Immature natural killer cell (primary cell): ENCODE data around the gene DTD2. TPM values are rescaled to one million over a fixed set of nuclear protein-coding genes. Genes with fewer than 3 reads are reported as not detected.
"Not testable (repeated sequence)": the region's sequence is repeated elsewhere in the genome, so short reads cannot be mapped to it uniquely, and the experiment has no call there.

Experiments used
- DNase-seq, 3 donors: peaks; one replicate each; pipeline ENCODE4 v3.0.0; 2022; ENCODE audit warnings: mixed read lengths in 1 of 3
- H3K27ac Mint-ChIP-seq, 6 donors: one replicate each; pipeline ENCODE4 v1.8.0; 2020; ENCODE audit warnings: mixed read lengths in 6 of 6, mild to moderate bottlenecking in 5 of 6, inconsistent platforms in 4 of 6, moderate library complexity in 3 of 6
- H3K27me3 Mint-ChIP-seq, 3 donors: one replicate each; pipeline ENCODE4 v1.8.0; 2020 to 2021; ENCODE audit warnings: low read depth in 3 of 3, mild to moderate bottlenecking in 3 of 3, mixed read lengths in 3 of 3, moderate library complexity in 3 of 3, inconsistent platforms in 1 of 3
- H3K36me3 Mint-ChIP-seq, 3 donors: one replicate each; pipeline ENCODE4 v1.8.0; 2020; ENCODE audit warnings: mixed read lengths in 3 of 3, inconsistent platforms in 2 of 3, mild to moderate bottlenecking in 2 of 3
- H3K4me1 Mint-ChIP-seq, 2 donors: one replicate each; pipeline ENCODE4 v1.8.0; 2020; ENCODE audit warnings: inconsistent platforms in 2 of 2, mild to moderate bottlenecking in 2 of 2, mixed read lengths in 2 of 2, moderate library complexity in 1 of 2
- H3K4me3 Mint-ChIP-seq, 5 donors: one replicate each; pipeline ENCODE4 v1.8.0; 2020; ENCODE audit warnings: mild to moderate bottlenecking in 5 of 5, mixed read lengths in 5 of 5, inconsistent platforms in 3 of 5, moderate library complexity in 3 of 5
- H3K9me3 Mint-ChIP-seq, 6 donors: one replicate each; pipeline ENCODE4 v1.8.0; 2020; ENCODE audit warnings: mild to moderate bottlenecking in 6 of 6, mixed read lengths in 6 of 6, inconsistent platforms in 4 of 6, moderate library complexity in 3 of 6
- polyA plus RNA-seq, 3 donors: library from polyadenylated mRNA; unstranded; fragments of 300-500 nt; fragmentation: Illumina TruSeq; gene quantifications; one replicate each; pipeline ENCODE4 v1.2.3, GENCODE V29; 2021

The DTD2 gene
- polyA plus RNA-seq, 3 donors from 2014 or later = 15.0 to 21.7 (median 16.4) TPM

DNA sequence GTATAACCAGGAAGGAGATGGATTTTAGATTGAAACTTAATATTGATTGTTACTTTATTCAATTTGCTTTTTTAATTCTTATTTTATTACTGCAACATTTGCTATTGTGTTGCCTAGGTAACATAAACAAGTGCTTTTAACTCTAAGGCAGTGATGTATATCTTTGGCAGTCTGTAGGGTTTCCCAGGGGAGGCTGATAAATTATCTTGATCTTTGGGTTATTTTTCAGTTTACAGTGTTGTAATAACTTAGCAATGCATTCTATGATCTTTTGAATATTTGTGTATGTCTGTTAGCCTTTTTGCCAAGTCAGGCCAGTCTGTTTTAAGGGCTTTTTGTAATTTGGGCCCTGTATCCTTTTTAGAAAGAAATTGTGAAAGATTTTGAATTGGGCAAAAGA is 7.8 kb upstream of the DTD2 start:
- DNase-seq = no peak
- no peaks in the 10 kb centered on the region for H3K36me3 Mint-ChIP-seq
- H3K4me3 Mint-ChIP-seq = no peak overlapping the region

DNA sequence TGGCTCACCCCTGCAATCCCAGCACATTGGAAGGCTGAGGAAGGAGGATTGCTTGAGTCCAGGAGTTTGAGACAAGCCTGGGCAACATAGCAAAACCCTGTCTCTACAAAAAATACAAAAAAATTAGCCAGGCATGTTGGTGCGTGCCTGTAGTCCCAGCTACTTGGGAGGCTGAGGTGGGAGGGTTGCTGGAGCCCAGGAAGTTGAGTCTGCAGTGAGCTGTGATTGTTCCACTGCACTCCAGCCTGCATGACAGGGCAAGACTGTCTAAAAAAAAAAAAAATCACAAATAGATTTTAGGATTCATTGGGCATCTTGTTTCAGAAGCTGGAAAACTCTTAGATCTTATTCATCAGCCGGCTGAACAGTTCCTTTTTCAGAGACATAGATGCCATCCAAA is 5.1 kb upstream of the DTD2 start:
- not testable (repeated sequence) for H3K4me3 Mint-ChIP-seq, H3K36me3 Mint-ChIP-seq, H3K27me3 Mint-ChIP-seq, H3K27ac Mint-ChIP-seq, H3K9me3 Mint-ChIP-seq, DNase-seq
- H3K4me1 Mint-ChIP-seq = peaks cover 7 to 11% of the 10 kb centered on the region in 2 donors

More for the DNA sequence above, 7.8 kb upstream of the DTD2 start:
- no peaks in the 10 kb centered on the region for H3K4me1 Mint-ChIP-seq
- peaks cover 0 to 7% (median 5%) of the 10 kb centered on the region in 3 donors for H3K27me3 Mint-ChIP-seq
- H3K27ac Mint-ChIP-seq = no peak overlapping the region
- H3K9me3 Mint-ChIP-seq = no peaks in the 10 kb centered on the region

GRCh38 chr14:31461545-31461944 is 4.2 kb upstream of the DTD2 start:
- Mint-ChIP-seq H3K9me3 (no peaks in the 10 kb centered on the region), H3K27ac (no peak overlapping the region), H3K27me3 (peaks cover 0 to 9% (median 6%) of the 10 kb centered on the region in 3 donors), H3K4me1 (peaks cover 13 to 21% of the 10 kb centered on the region in 2 donors), H3K4me3 (no peak overlapping the region), H3K36me3 (no peaks in the 10 kb centered on the region)
- no peak for DNase-seq

DNA sequence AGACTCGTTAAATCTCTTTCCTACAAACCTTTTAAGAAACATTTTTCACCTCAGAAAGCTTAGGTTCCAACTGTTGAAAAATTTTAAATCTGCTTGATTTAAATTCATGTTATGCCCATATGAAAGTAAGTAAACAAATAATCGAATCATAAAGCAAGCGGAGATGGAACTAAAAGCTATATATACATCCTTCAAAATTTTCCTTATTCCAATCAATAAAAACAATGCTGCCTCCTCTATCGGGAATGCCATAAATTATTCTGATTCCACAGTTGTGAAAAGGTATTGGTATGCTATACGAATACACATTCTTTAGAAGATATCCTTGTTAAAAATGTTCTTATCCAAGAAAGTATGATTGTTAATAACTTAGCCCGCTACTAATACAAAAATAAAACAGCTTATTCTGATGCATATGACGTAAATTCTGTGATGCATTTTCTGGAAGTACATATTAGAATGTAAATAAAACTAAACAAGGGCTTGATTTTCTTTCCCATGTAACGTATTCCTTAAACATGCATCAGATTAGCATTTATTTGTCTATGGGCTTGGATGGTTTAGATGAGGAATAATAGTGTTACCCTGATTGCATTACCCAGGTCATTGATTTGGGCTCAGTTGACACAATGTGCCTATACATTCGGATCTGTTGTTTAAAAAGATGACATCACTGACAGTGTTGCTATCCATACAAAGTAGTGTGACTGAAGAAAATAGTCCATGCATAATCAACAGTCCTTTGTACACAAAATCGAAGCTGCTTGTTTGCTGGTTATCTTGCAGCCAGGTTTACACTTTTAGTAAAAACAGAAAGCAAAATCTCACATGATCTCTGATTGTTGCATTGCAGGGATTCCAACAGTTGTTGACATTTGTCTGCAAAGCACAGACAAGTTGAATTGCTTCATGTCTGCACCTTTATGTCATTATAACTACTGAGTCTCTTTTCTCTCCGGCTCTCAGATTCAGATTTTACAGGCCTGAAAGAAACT is 656 bp upstream of the DTD2 start:
- Mint-ChIP-seq H3K27me3 (peaks cover 0 to 6% (median 6%) of the 10 kb centered on the region in 3 donors), H3K9me3 (no peaks in the 10 kb centered on the region), H3K4me1 (peaks cover 24 to 36% of the 10 kb centered on the region in 2 donors), H3K27ac (peak overlapping the region; percentile 82 to 97 (median 96)), H3K36me3 (peaks cover 0 to 4% (median 0%) of the 10 kb centered on the region in 3 donors), H3K4me3 (peak overlapping the region; percentile 92 to 96 (median 96))
- DNase-seq = no peak

DNA sequence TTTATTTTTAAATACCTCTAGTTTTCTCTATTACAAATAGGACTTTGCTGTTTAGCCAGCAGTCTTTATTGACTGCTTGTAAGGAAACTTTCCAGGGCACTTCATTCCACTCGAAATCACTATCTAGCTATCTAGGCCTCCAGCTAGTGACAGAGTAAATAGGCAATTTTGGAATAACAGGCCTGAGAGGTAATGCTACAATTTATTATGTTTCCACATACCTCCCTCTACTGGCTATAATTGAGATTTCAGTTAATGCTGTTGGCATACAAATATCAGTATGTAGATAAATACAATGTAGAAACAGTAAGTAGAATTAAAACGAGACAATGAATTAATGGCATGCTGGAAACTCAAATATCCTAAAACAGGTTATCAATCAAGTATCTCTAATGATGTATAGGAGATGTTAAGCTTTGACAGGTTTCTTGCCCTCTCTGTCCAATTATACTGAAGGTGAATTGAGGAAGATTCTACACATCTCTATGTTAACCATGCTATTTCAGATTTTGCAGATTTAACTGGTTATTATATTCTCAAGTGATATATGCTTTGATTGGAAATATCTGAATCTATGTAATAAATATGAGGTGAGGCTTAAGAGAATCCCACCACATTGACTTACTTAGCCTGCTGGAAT is 7.2 kb downstream of the DTD2 start:
- peak in 1 of 3 donors; percentile 26 for DNase-seq
- no peaks in the 10 kb centered on the region for H3K27me3 Mint-ChIP-seq
- no peak overlapping the region for H3K27ac Mint-ChIP-seq
- H3K4me3 Mint-ChIP-seq = no peak overlapping the region
- H3K9me3 Mint-ChIP-seq = no peaks in the 10 kb centered on the region
- peaks cover 11 to 29% (median 13%) of the 10 kb centered on the region in 3 donors for H3K36me3 Mint-ChIP-seq
- H3K4me1 Mint-ChIP-seq = peaks cover 3 to 5% of the 10 kb centered on the region in 2 donors

DNA sequence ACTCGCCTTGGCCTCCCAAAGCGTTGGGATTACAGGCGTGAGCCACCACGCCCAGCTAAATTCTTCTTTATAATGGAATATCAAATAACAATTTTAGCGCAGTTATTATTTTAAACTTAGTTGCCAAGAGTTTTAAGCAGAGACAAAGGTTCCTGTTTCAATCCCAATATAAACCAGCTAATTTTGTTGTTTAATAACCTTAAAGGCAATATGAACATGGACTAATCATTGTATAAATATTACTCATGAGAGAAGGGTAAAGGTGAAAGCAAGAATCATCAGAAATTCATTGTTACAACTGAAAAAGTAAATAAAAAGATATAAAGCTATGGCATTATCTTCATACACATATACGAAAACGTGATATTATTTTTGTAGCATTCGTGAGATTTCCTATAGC is 8.2 kb downstream of the DTD2 start:
- no peak overlapping the region for H3K4me3 Mint-ChIP-seq
- no peaks in the 10 kb centered on the region for H3K9me3 Mint-ChIP-seq
- peaks cover 13 to 29% (median 15%) of the 10 kb centered on the region in 3 donors for H3K36me3 Mint-ChIP-seq
- DNase-seq = no peak
- H3K27ac Mint-ChIP-seq = no peak overlapping the region
- H3K27me3 Mint-ChIP-seq = peaks cover 0 to 1% (median 0%) of the 10 kb centered on the region in 3 donors
- no peaks in the 10 kb centered on the region for H3K4me1 Mint-ChIP-seq

- DNase-seq = no peak
- Mint-ChIP-seq H3K36me3 (peaks cover 10 to 13% (median 12%) of the 10 kb centered on the region in 3 donors), H3K4me3 (no peak overlapping the region), H3K27me3 (peaks cover 0 to 2% (median 0%) of the 10 kb centered on the region in 3 donors), H3K4me1 (no peaks in the 10 kb centered on the region), H3K9me3 (no peaks in the 10 kb centered on the region), H3K27ac (no peak overlapping the region)
Measured at GRCh38 chr14:31445703-31446102, 11.6 kb downstream of the DTD2 start.

DNA sequence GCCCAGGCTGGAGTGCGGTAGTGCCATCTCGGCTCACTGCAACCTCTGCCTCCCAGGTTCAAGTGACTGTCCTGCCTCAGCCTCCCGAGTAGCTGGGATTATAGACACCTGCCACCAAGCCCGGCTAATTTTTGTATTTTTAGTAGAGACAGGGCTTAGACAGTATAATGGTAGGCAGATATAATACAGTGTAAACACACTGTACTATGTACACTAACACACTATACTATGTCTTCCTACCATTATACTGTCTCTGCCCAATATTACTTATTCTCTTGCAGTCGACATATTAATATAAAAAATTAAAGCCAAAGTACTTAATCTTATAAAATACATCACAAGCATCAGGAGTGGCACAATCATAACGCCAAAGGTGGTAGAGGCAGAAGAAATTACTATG is 15.0 kb downstream of the DTD2 start:
- Mint-ChIP-seq H3K27ac (no peak overlapping the region), H3K36me3 (peaks cover 4 to 15% (median 12%) of the 10 kb centered on the region in 3 donors), H3K27me3 (peaks cover 0 to 2% (median 0%) of the 10 kb centered on the region in 3 donors), H3K9me3 (no peaks in the 10 kb centered on the region), H3K4me1 (no peaks in the 10 kb centered on the region), H3K4me3 (no peak overlapping the region)
- DNase-seq = no peak

DNA sequence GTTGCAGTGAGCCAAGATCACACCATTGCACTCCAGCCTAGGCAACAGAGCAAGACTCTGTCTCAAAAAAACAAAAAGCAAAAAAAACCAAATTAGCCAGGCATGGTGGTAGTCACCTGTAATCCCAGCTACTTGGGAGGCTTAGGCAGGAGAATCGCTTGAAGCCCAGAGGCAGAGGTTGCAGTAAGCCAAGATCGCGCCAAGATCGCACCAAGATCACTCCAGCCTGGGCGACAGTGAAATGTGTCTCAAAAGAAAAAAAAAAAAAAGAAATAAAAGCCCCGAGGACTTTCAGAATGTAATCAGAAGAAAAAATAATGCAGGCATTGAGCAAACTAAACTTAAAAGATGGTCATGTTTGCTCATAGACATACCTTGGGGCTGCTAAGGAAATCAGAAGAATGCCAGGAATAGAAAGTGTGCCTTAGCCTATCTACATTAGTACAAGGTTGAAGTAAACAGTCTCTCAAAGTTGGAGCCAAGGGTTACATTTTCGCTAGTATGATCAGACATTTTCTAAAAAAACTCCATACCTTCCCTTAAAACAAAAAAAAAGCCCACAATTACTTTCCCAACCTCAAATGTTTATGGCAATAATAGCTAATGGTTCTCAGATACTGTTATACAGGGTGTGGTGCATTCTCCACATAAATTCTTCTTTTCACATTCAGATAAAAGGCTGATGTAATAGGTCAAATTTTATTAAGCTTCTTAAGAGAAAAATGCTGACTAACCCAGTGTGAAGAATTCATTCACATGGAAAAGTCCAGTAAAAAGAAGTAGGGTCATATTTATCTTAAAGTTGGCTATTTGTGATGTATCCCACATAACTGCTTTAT is 15.8 kb downstream of the DTD2 start:
- Mint-ChIP-seq H3K4me1 (no peaks in the 10 kb centered on the region), H3K27ac (no peak overlapping the region), H3K4me3 (no peak overlapping the region), H3K9me3 (no peaks in the 10 kb centered on the region), H3K27me3 (peaks cover 0 to 2% (median 0%) of the 10 kb centered on the region in 3 donors), H3K36me3 (peaks cover 4 to 15% (median 12%) of the 10 kb centered on the region in 3 donors)
- DNase-seq = no peak

GRCh38 chr14:31440280-31440679 is 17.0 kb downstream of the DTD2 start:
- Mint-ChIP-seq H3K27me3 (peaks cover 0 to 2% (median 2%) of the 10 kb centered on the region in 3 donors), H3K9me3 (no peaks in the 10 kb centered on the region), H3K4me3 (no peak overlapping the region), H3K27ac (no peak overlapping the region), H3K4me1 (no peaks in the 10 kb centered on the region), H3K36me3 (peaks cover 4 to 14% (median 12%) of the 10 kb centered on the region in 3 donors)
- no peak for DNase-seq

- peaks cover 0 to 2% (median 2%) of the 10 kb centered on the region in 3 donors for H3K27me3 Mint-ChIP-seq
- peaks cover 4 to 15% (median 12%) of the 10 kb centered on the region in 3 donors for H3K36me3 Mint-ChIP-seq
- H3K4me3 Mint-ChIP-seq = no peak overlapping the region
- H3K9me3 Mint-ChIP-seq = no peaks in the 10 kb centered on the region
- no peaks in the 10 kb centered on the region for H3K4me1 Mint-ChIP-seq
- H3K27ac Mint-ChIP-seq = no peak overlapping the region
- DNase-seq = no peak
Measured at GRCh38 chr14:31439561-31439960, 17.7 kb downstream of the DTD2 start.

GRCh38 chr14:31437045-31437691 is 20.1 kb downstream of the DTD2 start:
- H3K27ac Mint-ChIP-seq, DNase-seq, H3K4me3 Mint-ChIP-seq: not testable (repeated sequence)

GRCh38 chr14:31435276-31435675 is 22.0 kb downstream of the DTD2 start:
- H3K27ac Mint-ChIP-seq = no peak overlapping the region
- no peak overlapping the region for H3K4me3 Mint-ChIP-seq
- DNase-seq = no peak
- peaks cover 0 to 5% (median 0%) of the 10 kb centered on the region in 3 donors for H3K27me3 Mint-ChIP-seq
- H3K9me3 Mint-ChIP-seq = no peaks in the 10 kb centered on the region
- H3K4me1 Mint-ChIP-seq = no peaks in the 10 kb centered on the region
- peaks cover 8 to 18% (median 9%) of the 10 kb centered on the region in 3 donors for H3K36me3 Mint-ChIP-seq

More at GRCh38 chr14:31437045-31437691, 20.1 kb downstream of the DTD2 start:
- not testable (repeated sequence) for H3K27me3 Mint-ChIP-seq, H3K9me3 Mint-ChIP-seq, H3K4me1 Mint-ChIP-seq
- peaks cover 5 to 14% (median 8%) of the 10 kb centered on the region in 3 donors for H3K36me3 Mint-ChIP-seq
